ENCODE results near the gene CNTN3. TPM values are rescaled to one million over a fixed set of nuclear protein-coding genes. Genes with fewer than 3 reads are reported as not detected.

The CNTN3 gene
- total RNA-seq: 0.45 and 0.84 TPM in 2 replicates

GRCh38 chr3:74614107-74614967 lies at the start of gene CNTN3:
Gene CNTN3, minus strand, starts transcription at chr3:74614659. Its CDS starts 93,547 bp downstream, at chr3:74521112.

Measured in bronchus fibroblast of lung (primary cell).